B cell (primary cell): ENCODE measurements around the gene TEX35. TPM values are rescaled to one million over a fixed set of nuclear protein-coding genes. Genes with fewer than 3 reads are reported as not detected.

Experiments
- ATAC-seq: fragments of 200-7000 bp; cut with Tn5 transposase; one replicate; pipeline ENCODE4 v1.10.0; 2021; ENCODE audit warnings: low read depth, mild to moderate bottlenecking, moderate number of reproducible peaks, moderate library complexity
- CTCF ChIA-PET: fragments of 350-600 bp; sonication (Branson Sonifier 250); formaldehyde crosslinking; loops from one replicate; lab custom pipeline; 2021; ENCODE audit warnings: antibody characterized with exemption, inconsistent platforms; lab: Charles Lee
- POLR2A ChIA-PET: fragments of 350-600 bp; sonication (Branson Sonifier 250); formaldehyde crosslinking; loops from one replicate; lab custom pipeline; 2021; ENCODE audit warnings: antibody characterized with exemption; lab: Charles Lee
- DNase-seq: peaks from one replicate; pipeline ENCODE4 v3.0.0; 2013
- H2AFZ ChIP-seq: 2 replicates; pipeline ENCODE4 v1.6.1; 2012; ENCODE audit warnings: mild to moderate bottlenecking, low read depth, low read length; ENCODE audit not compliant: insufficient read depth, poor library complexity, severe bottlenecking
- H3K27ac ChIP-seq, 2 donors: 1 replicate in 1 of 2; 2 replicates in 1 of 2; pipeline ENCODE4 v1.5.1; 2012 to 2013; ENCODE audit warnings: low read length in 2 of 2, mild to moderate bottlenecking in 2 of 2, moderate library complexity in 1 of 2
- H3K27me3 ChIP-seq, 4 experiments: fragments of 200-600 bp in 1 of 4; sonication (generic) in 1 of 4; replicated peaks in 1 of 4; 1 replicate in 2 of 4; 2 replicates in 2 of 4; pipeline versions ENCODE4 v1.6.1 to v1.7.0; 2013 to 2016; ENCODE audit warnings: low read length in 3 of 4, mild to moderate bottlenecking in 2 of 4, mixed read lengths in 1 of 4, moderate library complexity in 1 of 4; ENCODE audit not compliant: insufficient read depth in 4 of 4, control insufficient read depth in 3 of 4; ENCODE audit errors: control extremely low read depth in 1 of 4
- H3K36me3 ChIP-seq, 2 experiments: replicated peaks in 1 of 2; 1 replicate in 1 of 2; 2 replicates in 1 of 2; pipeline versions ENCODE4 v1.6.1 to v1.7.1; 2013; ENCODE audit warnings: low read length in 1 of 2; ENCODE audit not compliant: insufficient read depth in 2 of 2, control insufficient read depth in 1 of 2; ENCODE audit errors: control extremely low read depth in 1 of 2, extremely low read depth in 1 of 2
- H3K4me1 ChIP-seq, 2 donors: fragments of 200-600 bp in 1 of 2; sonication (generic) in 1 of 2; 1 replicate in 1 of 2; 2 replicates in 1 of 2; pipeline versions ENCODE4 v1.5.1 to v1.6.1; 2013 to 2017; ENCODE audit warnings: low read length in 2 of 2; ENCODE audit not compliant: control insufficient read depth in 2 of 2, insufficient read depth in 2 of 2
- H3K4me2 ChIP-seq: replicated peaks from 2 replicates; pipeline ENCODE3; 2012; ENCODE audit warnings: mild to moderate bottlenecking, low read depth, low read length; ENCODE audit not compliant: poor library complexity, severe bottlenecking
- H3K4me3 ChIP-seq, 5 experiments: fragments of 200-600 bp in 1 of 5; sonication (generic) in 1 of 5; 1 replicate in 3 of 5; 2 replicates in 2 of 5; pipeline versions ENCODE4 v1.5.1 to v1.7.0; 2011 to 2016; ENCODE audit warnings: low read length in 4 of 5, mild to moderate bottlenecking in 4 of 5, low read depth in 2 of 5, control low read depth in 1 of 5, moderate library complexity in 1 of 5; ENCODE audit not compliant: insufficient read depth in 1 of 5; ENCODE audit errors: control extremely low read depth in 1 of 5, extremely low read depth in 1 of 5
- H3K79me2 ChIP-seq: fragments of 200-600 bp; sonication (generic); one replicate; pipeline ENCODE4 v1.6.0; 2016; ENCODE audit warnings: low read length; ENCODE audit not compliant: control insufficient read depth, insufficient read depth
- H3K9ac ChIP-seq: fragments of 200-600 bp; sonication (generic); 2 replicates; pipeline ENCODE4 v1.6.1; 2017; ENCODE audit warnings: mild to moderate bottlenecking, low read length, moderate library complexity
- H3K9me3 ChIP-seq, 3 donors: one replicate each; pipeline versions ENCODE4 v1.6.1 to v1.7.1; 2013; ENCODE audit warnings: low read length in 2 of 3; ENCODE audit not compliant: control insufficient read depth in 2 of 3, insufficient read depth in 1 of 3; ENCODE audit errors: control extremely low read depth in 1 of 3
- H4K20me1 ChIP-seq: 2 replicates; pipeline ENCODE4 v1.6.0; 2012; ENCODE audit warnings: mild to moderate bottlenecking, low read length; ENCODE audit not compliant: insufficient read depth, control insufficient read depth, poor library complexity, severe bottlenecking
- H3K27ac Mint-ChIP-seq: one replicate; pipeline ENCODE4 v1.8.0; 2021; ENCODE audit warnings: mixed read lengths
- H3K27me3 Mint-ChIP-seq: one replicate; pipeline ENCODE4 v1.8.0; 2021; ENCODE audit warnings: mixed read lengths
- H3K4me1 Mint-ChIP-seq: one replicate; pipeline ENCODE4 v1.8.0; 2021; ENCODE audit warnings: mixed read lengths
- H3K4me3 Mint-ChIP-seq: one replicate; pipeline ENCODE4 v1.8.0; 2021; ENCODE audit warnings: mixed read lengths
- H3K9me3 Mint-ChIP-seq: one replicate; pipeline ENCODE4 v1.8.0; 2022; ENCODE audit warnings: mixed read lengths; ENCODE audit not compliant: insufficient read depth
- EZH2 ChIP-seq: IDR thresholded peaks from 2 replicates; pipeline ENCODE4 v1.6.1; 2012; ENCODE audit warnings: borderline replicate concordance, low read depth, mild to moderate bottlenecking, moderate library complexity, low read length; ENCODE audit not compliant: insufficient read depth, poor library complexity, severe bottlenecking
- WGBS: methylation state at CpG from one replicate; pipeline ENCODE4 v1.1.5; 2013; ENCODE audit warnings: missing lambda C conversion rate; ENCODE audit not compliant: insufficient coverage; 5-methylcytosine and 5-hydroxymethylcytosine counted together
- intact Hi-C: fragments of 100-400 bp; cut with micrococcal nuclease; formaldehyde crosslinking; loops from one replicate; pipeline ENCODE4 v1.10.0; 2022
- polyA plus RNA-seq: library from polyadenylated mRNA; depleted of rRNA; stranded (reverse); fragments of >200 nt; gene quantifications from 2 replicates; pipeline ENCODE4 v1.2.3, GENCODE V29; 2012
- total RNA-seq, 2 donors: library from RNA; stranded (reverse); fragments of 120-200 nt in 1 of 2; gene quantifications; 1 replicate in 1 of 2; 2 replicates in 1 of 2; pipeline versions ENCODE4 v1.2.3 to v1.2.4, GENCODE V29; 2013 to 2022
- TF ChIP-seq, protein P1 (sequence below): fragments of 200-600 bp; IDR thresholded peaks from one replicate; pipeline ENCODE4 v1.8.0; 2022; ENCODE audit warnings: antibody characterized with exemption, mild to moderate bottlenecking

TEX35 gene
- total and polyA plus RNA-seq, 2 donors (not counting 1 experiment from before 2014, with no cell fraction given), result 0.09 TPM; not detected in 1

DNA sequence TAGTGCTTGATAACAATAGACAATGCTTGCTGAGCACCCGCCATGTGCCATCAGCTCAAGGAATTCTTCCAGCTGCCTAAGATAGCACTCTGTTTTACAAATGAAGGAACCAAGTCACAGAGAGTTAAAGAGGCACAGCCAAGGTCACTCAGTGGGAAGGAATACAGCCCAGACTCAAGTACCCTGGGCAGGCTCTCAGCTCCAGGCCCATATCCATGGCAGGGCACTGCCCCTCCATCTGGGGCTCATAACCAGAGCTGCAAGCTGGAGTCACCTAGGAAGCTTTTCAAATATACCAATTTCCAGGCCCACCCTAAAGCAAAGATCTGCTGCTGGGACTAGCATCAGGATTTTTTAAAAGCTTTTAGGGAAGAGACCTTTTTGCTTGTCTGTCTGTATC is 17.8 kb upstream of the TEX35 start:
- Histone ChIP-seq H3K9ac (no peak overlapping the region), H4K20me1 (no peaks in the 10 kb centered on the region), H3K4me3 (no peak overlapping the region), H3K36me3 (no peaks in the 10 kb centered on the region), H2AFZ (no peak overlapping the region), H3K9me3 (no peaks in the 10 kb centered on the region), H3K27ac (no peak overlapping the region), H3K27me3 (no peaks in the 10 kb centered on the region), H3K4me2 (no peak overlapping the region), H3K79me2 (no peaks in the 10 kb centered on the region), H3K4me1 (no peaks in the 10 kb centered on the region)
- Mint-ChIP-seq H3K27me3 (no peaks in the 10 kb centered on the region), H3K4me1 (no peaks in the 10 kb centered on the region), H3K4me3 (no peak overlapping the region), H3K27ac (no peak overlapping the region), H3K9me3 (no peaks in the 10 kb centered on the region)
- CTCF ChIA-PET, result interaction anchor here (1.3 to 1.7 kb wide), 2 partner anchors 9 to 13 kb away, joined by 4 to 5 read pairs; no protein-coding TSS in a partner anchor
- intact Hi-C loops, result no loop called here
- no peak for ATAC-seq
- DNase-seq, result no peak
- TF ChIP-seq, protein P1, sequence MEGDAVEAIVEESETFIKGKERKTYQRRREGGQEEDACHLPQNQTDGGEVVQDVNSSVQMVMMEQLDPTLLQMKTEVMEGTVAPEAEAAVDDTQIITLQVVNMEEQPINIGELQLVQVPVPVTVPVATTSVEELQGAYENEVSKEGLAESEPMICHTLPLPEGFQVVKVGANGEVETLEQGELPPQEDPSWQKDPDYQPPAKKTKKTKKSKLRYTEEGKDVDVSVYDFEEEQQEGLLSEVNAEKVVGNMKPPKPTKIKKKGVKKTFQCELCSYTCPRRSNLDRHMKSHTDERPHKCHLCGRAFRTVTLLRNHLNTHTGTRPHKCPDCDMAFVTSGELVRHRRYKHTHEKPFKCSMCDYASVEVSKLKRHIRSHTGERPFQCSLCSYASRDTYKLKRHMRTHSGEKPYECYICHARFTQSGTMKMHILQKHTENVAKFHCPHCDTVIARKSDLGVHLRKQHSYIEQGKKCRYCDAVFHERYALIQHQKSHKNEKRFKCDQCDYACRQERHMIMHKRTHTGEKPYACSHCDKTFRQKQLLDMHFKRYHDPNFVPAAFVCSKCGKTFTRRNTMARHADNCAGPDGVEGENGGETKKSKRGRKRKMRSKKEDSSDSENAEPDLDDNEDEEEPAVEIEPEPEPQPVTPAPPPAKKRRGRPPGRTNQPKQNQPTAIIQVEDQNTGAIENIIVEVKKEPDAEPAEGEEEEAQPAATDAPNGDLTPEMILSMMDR, result no peak
- TF ChIP-seq EZH2, result no peak
- 89% methylated on average over 1 of the region's 1 CpG for WGBS
- POLR2A ChIA-PET, result no interaction called here

DNA sequence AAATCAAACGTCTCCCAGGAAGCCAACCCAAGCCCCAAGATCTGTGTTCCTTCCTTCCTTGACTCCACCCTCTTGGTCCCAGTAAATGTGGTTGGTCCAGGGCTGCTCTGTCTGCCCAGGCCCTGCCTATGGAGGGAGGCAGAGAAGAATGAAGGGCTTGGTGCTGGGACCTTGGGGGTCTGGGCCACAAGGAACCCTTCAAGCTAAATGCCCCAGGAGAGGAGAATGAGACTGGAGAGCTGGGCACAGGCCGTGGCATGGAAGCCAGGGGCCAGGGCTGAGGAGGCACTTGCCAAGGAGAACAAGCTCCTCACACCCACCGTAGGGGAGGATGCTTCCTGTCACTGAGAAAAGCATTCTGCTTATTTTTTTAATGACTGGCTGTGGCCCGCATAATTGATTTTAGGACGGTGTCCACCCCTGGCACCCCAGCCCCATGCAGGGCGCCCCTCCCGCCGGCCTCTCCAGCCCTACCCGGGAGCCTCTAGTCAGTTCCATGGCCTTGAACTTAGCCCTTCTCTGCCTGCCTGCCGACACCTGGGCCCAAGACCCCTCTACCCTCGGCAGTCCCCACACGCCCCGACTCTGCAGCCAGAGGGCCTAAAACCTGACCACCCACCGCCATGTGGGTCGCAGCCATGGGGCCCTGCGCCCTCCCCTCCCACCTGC is 17.0 kb upstream of the TEX35 start:
- ATAC-seq (no peak), DNase-seq (no peak)
- Histone ChIP-seq H3K27ac (no peak overlapping the region), H3K4me2 (no peak overlapping the region), H3K79me2 (no peaks in the 10 kb centered on the region), H3K4me1 (no peaks in the 10 kb centered on the region), H4K20me1 (no peaks in the 10 kb centered on the region), H3K9ac (no peak overlapping the region), H3K9me3 (no peaks in the 10 kb centered on the region), H3K36me3 (no peaks in the 10 kb centered on the region), H2AFZ (no peak overlapping the region), H3K27me3 (no peaks in the 10 kb centered on the region), H3K4me3 (no peak overlapping the region)
- ChIA-PET CTCF (interaction anchor here (0.9 to 1.7 kb wide), 3 partner anchors 8 to 12 kb away, joined by 3 to 5 read pairs (median 4); no protein-coding TSS in a partner anchor), POLR2A (no interaction called here)
- H3K4me3 Mint-ChIP-seq, result no peak overlapping the region
- TF ChIP-seq EZH2, result no peak
- TF ChIP-seq, protein P1, result no peak
- no peaks in the 10 kb centered on the region for H3K4me1 Mint-ChIP-seq
- no peaks in the 10 kb centered on the region for H3K27me3 Mint-ChIP-seq
- H3K9me3 Mint-ChIP-seq, result no peaks in the 10 kb centered on the region
- intact Hi-C loops, result no loop called here
- H3K27ac Mint-ChIP-seq, result no peak overlapping the region
- 93% methylated on average over 14 of the region's 16 CpGs for WGBS
